Measurements from ENCODE around the gene KRAS.

Gene KRAS

DNA sequence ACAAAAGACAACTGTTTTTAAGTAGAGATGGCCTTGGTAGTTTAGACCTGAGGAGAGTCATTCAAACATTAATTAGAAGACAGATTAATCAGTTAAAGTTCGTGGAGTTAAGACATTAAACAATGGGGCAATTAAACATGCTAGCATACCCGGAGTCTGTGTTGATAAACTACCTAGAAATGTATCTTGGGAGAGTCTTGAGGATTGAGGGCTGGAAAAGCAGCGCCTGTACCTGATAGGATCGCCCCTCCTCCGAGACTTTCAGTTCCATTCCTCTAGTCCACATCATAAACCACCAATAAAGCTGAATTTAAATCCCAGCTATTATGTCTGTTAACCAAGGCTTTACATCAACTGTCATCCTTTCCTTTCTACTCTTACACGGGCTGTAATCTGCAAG is 1.0 kb upstream of the KRAS start:
- Histone ChIP-seq H3K27me3 (ENCODE audit: low read depth, low read length) (no peaks in the 10 kb centered on the region), H2AFZ (ENCODE audit: low read depth, low read length) (peak overlapping the region; percentile 73; the same call in 1 of the 2 replicates), H3K4me2 (ENCODE audit: low read length) (peak overlapping the region; percentile 96), H3K36me3 (replicated peaks; ENCODE audit: low read depth, low read length) (peaks cover 10% of the 10 kb centered on the region), H3K4me1 (ENCODE audit: low read length) (peaks cover 41% of the 10 kb centered on the region), H3K27ac (ENCODE audit: low read length) (peak overlapping the region; percentile 53), H4K20me1 (ENCODE audit: insufficient read depth, low read length) (peaks cover 32% of the 10 kb centered on the region), H3K79me2 (ENCODE audit: low read length) (peaks cover 35% of the 10 kb centered on the region), H3K4me3 (ENCODE audit: low read length) (peak overlapping the region; percentile 98), H3K9ac (ENCODE audit: low read length) (peak overlapping the region; percentile 97), H3K9me3 (ENCODE audit: insufficient read depth, low read length) (no peaks in the 10 kb centered on the region)
- no peak for TF ChIP-seq CTCF (IDR thresholded peaks at IDR 0.05; ENCODE audit: low read depth, low read length)
- TF ChIP-seq EZH2phosphoT487 (IDR thresholded peaks at IDR 0.05; ENCODE audit: low read depth) = no peak

DNA sequence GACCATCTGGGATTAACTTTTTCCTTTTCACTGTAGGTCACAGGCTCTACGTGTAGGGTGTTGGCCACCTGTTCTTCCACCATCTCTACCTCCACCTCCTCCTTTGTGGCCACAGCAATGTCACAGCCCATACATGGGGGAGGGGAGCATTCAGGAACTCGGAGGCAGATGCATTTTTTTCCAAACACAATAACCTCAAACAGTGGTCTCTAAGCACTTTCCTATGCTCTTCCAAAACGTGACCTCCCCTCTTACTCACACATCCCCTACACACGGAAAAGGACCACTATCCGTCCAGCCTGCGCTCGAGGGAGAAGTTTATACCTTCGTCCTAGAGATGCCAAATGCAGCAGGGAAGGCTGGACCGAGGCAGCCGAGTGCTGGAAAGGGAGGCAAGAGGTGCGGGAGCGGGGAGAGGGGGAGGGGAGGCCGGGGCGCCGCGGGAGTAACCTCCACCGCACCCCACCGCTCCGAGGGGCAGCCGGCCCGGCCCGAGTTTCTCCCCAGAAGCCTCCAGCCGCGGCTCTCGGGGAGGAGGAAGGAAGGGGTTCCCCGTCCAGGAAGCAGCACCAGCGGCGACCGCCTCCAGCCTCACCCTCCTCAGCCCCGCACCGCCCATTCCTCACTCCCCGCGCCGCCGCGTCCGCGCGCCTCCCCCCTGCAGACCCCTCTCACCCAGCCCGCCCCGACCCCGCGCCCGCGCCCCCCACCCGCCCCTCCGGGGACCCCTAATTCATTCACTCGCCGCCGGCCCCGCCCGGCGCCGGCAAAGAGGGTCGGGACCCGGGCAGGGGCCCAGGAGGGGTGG is 594 bp downstream of the KRAS start:
- Histone ChIP-seq H3K79me2 (ENCODE audit: low read length) (peaks cover 51% of the 10 kb centered on the region), H3K4me1 (ENCODE audit: low read length) (peaks cover 41% of the 10 kb centered on the region), H2AFZ (ENCODE audit: low read depth, low read length) (no peak overlapping the region), H3K9me3 (ENCODE audit: insufficient read depth, low read length) (no peaks in the 10 kb centered on the region), H3K36me3 (replicated peaks; ENCODE audit: low read depth, low read length) (peaks cover 15% of the 10 kb centered on the region), H4K20me1 (ENCODE audit: insufficient read depth, low read length) (peaks cover 43% of the 10 kb centered on the region), H3K4me3 (ENCODE audit: low read length) (peak overlapping the region; percentile 98), H3K9ac (ENCODE audit: low read length) (peak overlapping the region; percentile 97), H3K4me2 (ENCODE audit: low read length) (peak overlapping the region; percentile 81), H3K27ac (ENCODE audit: low read length) (peak overlapping the region; percentile 58), H3K27me3 (ENCODE audit: low read depth, low read length) (no peaks in the 10 kb centered on the region)
- TF ChIP-seq CTCF (IDR thresholded peaks at IDR 0.05; ENCODE audit: low read depth, low read length) (no peak), EZH2phosphoT487 (IDR thresholded peaks at IDR 0.05; ENCODE audit: low read depth) (no peak)

- H3K79me2 ChIP-seq (ENCODE audit: low read length) = peaks cover 65% of the 10 kb centered on the region
- H4K20me1 ChIP-seq (ENCODE audit: insufficient read depth, low read length) = peaks cover 57% of the 10 kb centered on the region
- H3K36me3 ChIP-seq (replicated peaks; ENCODE audit: low read depth, low read length) = peaks cover 28% of the 10 kb centered on the region
- no peak overlapping the region for H3K9ac ChIP-seq (ENCODE audit: low read length)
- H3K27ac ChIP-seq (ENCODE audit: low read length) = no peak overlapping the region
- H3K9me3 ChIP-seq (ENCODE audit: insufficient read depth, low read length) = no peaks in the 10 kb centered on the region
- no peak overlapping the region for H2AFZ ChIP-seq (ENCODE audit: low read depth, low read length)
- TF ChIP-seq CTCF (IDR thresholded peaks at IDR 0.05; ENCODE audit: low read depth, low read length) (no peak), EZH2phosphoT487 (IDR thresholded peaks at IDR 0.05; ENCODE audit: low read depth) (no peak)
- no peak overlapping the region for H3K4me2 ChIP-seq (ENCODE audit: low read length)
- no peaks in the 10 kb centered on the region for H3K27me3 ChIP-seq (ENCODE audit: low read depth, low read length)
- no peak overlapping the region for H3K4me3 ChIP-seq (ENCODE audit: low read length)
- H3K4me1 ChIP-seq (ENCODE audit: low read length) = peaks cover 32% of the 10 kb centered on the region
Observed at GRCh38 chr12:25248732-25249131, 2.0 kb downstream of the KRAS start.

- TF ChIP-seq CTCF (IDR thresholded peaks at IDR 0.05; ENCODE audit: low read depth, low read length) (no peak), EZH2phosphoT487 (IDR thresholded peaks at IDR 0.05; ENCODE audit: low read depth) (no peak)
- H3K27ac ChIP-seq (ENCODE audit: low read length) = no peak overlapping the region
- H3K27me3 ChIP-seq (ENCODE audit: low read depth, low read length) = no peaks in the 10 kb centered on the region
- H3K9ac ChIP-seq (ENCODE audit: low read length) = no peak overlapping the region
- no peaks in the 10 kb centered on the region for H3K9me3 ChIP-seq (ENCODE audit: insufficient read depth, low read length)
- H3K4me3 ChIP-seq (ENCODE audit: low read length) = no peak overlapping the region
- peaks cover 32% of the 10 kb centered on the region for H3K36me3 ChIP-seq (replicated peaks; ENCODE audit: low read depth, low read length)
- no peak overlapping the region for H2AFZ ChIP-seq (ENCODE audit: low read depth, low read length)
- H3K4me2 ChIP-seq (ENCODE audit: low read length) = no peak overlapping the region
- H3K79me2 ChIP-seq (ENCODE audit: low read length) = peaks cover 71% of the 10 kb centered on the region
- H4K20me1 ChIP-seq (ENCODE audit: insufficient read depth, low read length) = peaks cover 63% of the 10 kb centered on the region
- H3K4me1 ChIP-seq (ENCODE audit: low read length) = peaks cover 26% of the 10 kb centered on the region
Observed at GRCh38 chr12:25248137-25248536, 2.6 kb downstream of the KRAS start.
